HCT116 (cell line): ENCODE measurements around the gene VPS37B. TPM values are rescaled to one million over a fixed set of nuclear protein-coding genes. Genes with fewer than 3 reads are reported as not detected.

Experiments
- ATAC-seq: fragments of 200-7000 bp; cut with Tn5 transposase; 2 replicates; pipeline ENCODE4 v1.9.1; 2020; ENCODE audit warnings: mild to moderate bottlenecking, moderate library complexity
- BruUV-seq: library from RNA; stranded (reverse); fragments of 400-500 nt; replicated peaks from 2 replicates; lab custom pipeline; 2021; lab: Mats Ljungman, UMichigan
- CTCF ChIA-PET: fragments of 300-600 bp; sonication (Branson Sonifier 250); formaldehyde crosslinking; loops from one replicate; lab custom pipeline; 2021; ENCODE audit warnings: antibody characterized with exemption; lab: Charles Lee
- POLR2A ChIA-PET: fragments of 300-600, 350-600 bp; sonication (Branson Sonifier 250); formaldehyde crosslinking; loops from one replicate; lab custom pipeline; 2021; ENCODE audit warnings: antibody characterized with exemption; lab: Charles Lee
- RAD21 ChIA-PET, 2 experiments: fragments of 300-600 bp; sonication (Branson Sonifier 250); formaldehyde crosslinking; loops; one replicate each; lab custom pipeline; 2023; ENCODE audit warnings: low total read pairs in 2 of 2; ENCODE audit not compliant: uncharacterized antibody in 2 of 2, unreplicated experiment in 2 of 2, low non-redundant PET in 1 of 2; lab: Charles Lee
- DNase-seq: peaks from one replicate; pipeline ENCODE4 v3.0.0-alpha.2; 2010; ENCODE audit warnings: low read depth, low spot score
- H2AFZ ChIP-seq: fragments of 200-600 bp; shearing (Covaris generic), sonication (generic); 2 replicates; pipeline ENCODE4 v1.6.1; 2017; ENCODE audit warnings: low read depth, mixed run types, mixed read lengths, antibody characterized with exemption, low read length; ENCODE audit not compliant: poor library complexity, severe bottlenecking
- H3K27ac ChIP-seq: 2 replicates; pipeline ENCODE4 v1.5.1; 2012; ENCODE audit warnings: low read depth, low read length
- H3K27me3 ChIP-seq: fragments of 200-600 bp; sonication (generic); 2 replicates; pipeline ENCODE4 v1.6.1; 2016; ENCODE audit warnings: mixed run types, low read length, mixed read lengths; ENCODE audit not compliant: insufficient read depth
- H3K36me3 ChIP-seq, 2 experiments: fragments of 200-500 bp in 1 of 2; fragments of 200-600 bp in 1 of 2; sonication (Bioruptor generic) in 1 of 2; sonication (generic) in 1 of 2; 2 replicates each; pipeline versions ENCODE4 v1.5.1 to v1.6.1; 2014 to 2016; ENCODE audit warnings: low read length in 2 of 2, inconsistent platforms in 1 of 2, mixed read lengths in 1 of 2, mixed run types in 1 of 2; ENCODE audit not compliant: insufficient read depth in 2 of 2, control insufficient read depth in 1 of 2
- H3K4me1 ChIP-seq, 2 experiments: fragments of 200-600 bp in 1 of 2; sonication (generic) in 1 of 2; 2 replicates each; pipeline versions ENCODE4 v1.5.1 to v1.6.1; 2012 to 2017; ENCODE audit warnings: low read length in 2 of 2, inconsistent platforms in 1 of 2, mild to moderate bottlenecking in 1 of 2, mixed read lengths in 1 of 2, mixed run types in 1 of 2, moderate library complexity in 1 of 2; ENCODE audit not compliant: insufficient read depth in 2 of 2, control insufficient read depth in 1 of 2
- H3K4me2 ChIP-seq: fragments of 200-600 bp; sonication (generic); 2 replicates; pipeline ENCODE4 v1.6.1; 2017; ENCODE audit warnings: mixed run types, low read length, mixed read lengths
- H3K4me3 ChIP-seq, 2 experiments: fragments of 200-600 bp in 1 of 2; sonication (generic) in 1 of 2; replicated peaks in 1 of 2; 2 replicates each; pipeline ENCODE4 v1.5.1; 2011 to 2016; ENCODE audit warnings: low read length in 2 of 2, control low read depth in 1 of 2, low read depth in 1 of 2, mild to moderate bottlenecking in 1 of 2, mixed read lengths in 1 of 2, mixed run types in 1 of 2
- H3K79me2 ChIP-seq: fragments of 200-600 bp; sonication (generic); 2 replicates; pipeline ENCODE4 v1.6.1; 2017; ENCODE audit warnings: mild to moderate bottlenecking, mixed run types, low read length, moderate library complexity, mixed read lengths; ENCODE audit not compliant: insufficient read depth
- H3K9ac ChIP-seq: fragments of 200-600 bp; sonication (generic); 2 replicates; pipeline ENCODE4 v1.6.1; 2016; ENCODE audit warnings: low read length, mixed read lengths
- H3K9me2 ChIP-seq: fragments of 200-600 bp; sonication (generic), shearing (Covaris generic); 2 replicates; pipeline ENCODE4 v1.6.1; 2017; ENCODE audit warnings: mixed run types, mild to moderate bottlenecking, moderate library complexity; ENCODE audit not compliant: insufficient read depth
- H3K9me3 ChIP-seq, 2 experiments: fragments of 200-500 bp in 1 of 2; fragments of 200-600 bp in 1 of 2; sonication (Bioruptor generic) in 1 of 2; sonication (generic) in 1 of 2; 2 replicates each; pipeline ENCODE4 v1.6.1; 2014 to 2017; ENCODE audit warnings: low read length in 2 of 2, mixed read lengths in 2 of 2, inconsistent platforms in 1 of 2, low read depth in 1 of 2, mild to moderate bottlenecking in 1 of 2, mixed run types in 1 of 2, moderate library complexity in 1 of 2; ENCODE audit not compliant: control insufficient read depth in 1 of 2, insufficient read depth in 1 of 2
- H4K20me1 ChIP-seq: fragments of 200-600 bp; sonication (generic), shearing (Covaris generic); 2 replicates; pipeline ENCODE4 v1.6.1; 2017; ENCODE audit warnings: mixed run types, mild to moderate bottlenecking, moderate library complexity; ENCODE audit not compliant: insufficient read depth
- ATF3 ChIP-seq: IDR thresholded peaks from 2 replicates; pipeline ENCODE4 v1.6.1; 2012
- CBX3 ChIP-seq: IDR thresholded peaks from 2 replicates; pipeline ENCODE4 v1.6.1; 2012; ENCODE audit warnings: low read depth
- CEBPB ChIP-seq: IDR thresholded peaks from 2 replicates; pipeline ENCODE4 v1.6.1; 2012; ENCODE audit warnings: low read depth
- CTCF ChIP-seq, 3 experiments: fragments of 200-600 bp in 1 of 3; sonication (generic) in 1 of 3; IDR thresholded peaks in 2 of 3; conservative IDR thresholded peaks in 1 of 3; 2 replicates each; pipeline ENCODE4 v1.5.1; 2012 to 2017; ENCODE audit warnings: low read depth in 2 of 3, low read length in 2 of 3, antibody characterized with exemption in 1 of 3, borderline replicate concordance in 1 of 3, control low read depth in 1 of 3, mild to moderate bottlenecking in 1 of 3, mixed read lengths in 1 of 3, mixed run types in 1 of 3, moderate library complexity in 1 of 3; ENCODE audit not compliant: insufficient read depth in 1 of 3
- EGR1 ChIP-seq: IDR thresholded peaks from 2 replicates; pipeline ENCODE4 v1.6.1; 2012; ENCODE audit warnings: low read depth
- EZH2phosphoT487 ChIP-seq: fragments of 200-600 bp; IDR thresholded peaks from 2 replicates; pipeline ENCODE4 v1.6.1; 2018; ENCODE audit warnings: antibody characterized with exemption, borderline replicate concordance
- FOSL1 ChIP-seq: IDR thresholded peaks from 2 replicates; pipeline ENCODE4 v1.6.1; 2012; ENCODE audit warnings: low read depth
- JUND ChIP-seq: IDR thresholded peaks from 2 replicates; pipeline ENCODE4 v1.6.1; 2012
- POLR2A ChIP-seq: IDR thresholded peaks from 2 replicates; pipeline ENCODE4 v1.7.0; 2011; ENCODE audit warnings: borderline replicate concordance; ENCODE audit not compliant: insufficient read depth, insufficient read length; ENCODE audit errors: extremely low read depth
- SIN3A ChIP-seq: IDR thresholded peaks from 2 replicates; pipeline ENCODE4 v1.6.1; 2012; ENCODE audit warnings: low read depth
- SP1 ChIP-seq: IDR thresholded peaks from 2 replicates; pipeline ENCODE4 v1.6.1; 2012; ENCODE audit warnings: low read depth
- SRF ChIP-seq: IDR thresholded peaks from 2 replicates; pipeline ENCODE4 v1.6.1; 2012; ENCODE audit warnings: low read depth
- TCF7L2 ChIP-seq: IDR thresholded peaks from 2 replicates; pipeline ENCODE4 v1.7.0; 2011; ENCODE audit warnings: borderline replicate concordance, inconsistent platforms; ENCODE audit not compliant: insufficient read depth, insufficient read length; ENCODE audit errors: extremely low read depth
- YY1 ChIP-seq: IDR thresholded peaks from 2 replicates; pipeline ENCODE4 v1.6.1; 2011; ENCODE audit warnings: low read length, low read depth, moderate library complexity, mild to moderate bottlenecking; ENCODE audit not compliant: insufficient replicate concordance; ENCODE audit errors: extremely low read depth
- ZBTB33 ChIP-seq: IDR thresholded peaks from 2 replicates; pipeline ENCODE4 v1.6.1; 2011; ENCODE audit warnings: mild to moderate bottlenecking, low read length, moderate library complexity; ENCODE audit not compliant: insufficient replicate concordance; ENCODE audit errors: extremely low read depth
- intact Hi-C: fragments of 100-400 bp; cut with micrococcal nuclease; formaldehyde crosslinking; loops from 2 replicates; pipeline ENCODE4 v1.10.0; 2022
- total RNA-seq: library from RNA; stranded (reverse); gene quantifications from one replicate; pipeline ENCODE4 v1.2.1, GENCODE V29; 2021; ENCODE audit not compliant: unreplicated experiment
- TF ChIP-seq, protein P1 (sequence below): IDR thresholded peaks from 2 replicates; pipeline ENCODE4 v1.6.1; 2012; ENCODE audit warnings: low read depth
- TF ChIP-seq, protein P2 (sequence below): IDR thresholded peaks from 2 replicates; pipeline ENCODE4 v1.6.1; 2012

VPS37B gene
- total RNA-seq, 1 experiment from 2014 or later: 55.0 TPM

DNA sequence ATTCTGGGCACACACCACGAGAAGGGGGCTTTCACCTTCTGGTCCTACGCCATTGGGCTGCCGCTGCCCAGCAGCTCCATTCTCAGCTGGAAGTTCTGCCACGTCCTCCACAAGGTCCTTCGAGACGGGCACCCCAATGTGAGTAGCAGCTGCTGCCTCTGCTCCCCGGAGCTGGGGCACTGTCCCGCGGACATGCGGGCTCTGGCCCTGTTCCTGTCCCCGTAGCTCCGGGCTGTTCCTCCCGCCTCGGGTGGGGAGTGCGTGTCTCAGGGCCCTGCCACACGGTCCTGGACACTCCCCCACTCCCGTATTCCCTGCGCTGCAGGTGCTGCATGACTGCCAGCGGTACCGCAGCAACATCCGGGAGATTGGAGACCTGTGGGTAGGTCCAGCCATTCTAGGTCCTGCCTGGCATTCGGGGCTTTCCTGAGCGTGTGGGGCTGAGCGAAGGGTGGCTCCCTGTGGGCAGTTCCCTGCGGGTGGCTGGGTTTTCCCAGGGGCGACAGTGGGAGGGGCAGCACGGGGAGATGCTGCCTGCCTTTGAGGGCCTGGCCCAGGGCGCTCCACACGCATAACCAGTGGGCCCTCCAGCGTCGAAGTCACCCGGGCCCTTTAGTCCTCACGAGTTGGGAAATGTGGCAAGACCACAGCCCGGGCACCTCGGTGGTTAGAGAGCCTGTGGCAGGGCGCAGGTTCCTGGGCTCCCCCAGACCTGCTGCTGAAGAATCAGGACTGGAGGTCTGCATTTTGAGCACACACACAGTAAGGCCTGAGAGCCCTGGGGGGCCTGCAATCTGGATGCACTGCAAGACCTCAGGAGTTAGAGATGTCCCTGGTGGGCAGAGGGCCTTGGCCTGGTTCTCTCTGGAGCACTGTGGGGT lies 47.2 kb downstream of the VPS37B start:
- Histone ChIP-seq H2AFZ (no peak overlapping the region), H3K27ac (no peak overlapping the region), H4K20me1 (no peaks in the 10 kb centered on the region), H3K9ac (no peak overlapping the region), H3K79me2 (peaks cover 34% of the 10 kb centered on the region), H3K4me3 (no peak overlapping the region), H3K4me2 (no peak overlapping the region), H3K27me3 (no peaks in the 10 kb centered on the region), H3K9me2 (no peaks in the 10 kb centered on the region), H3K36me3 (peaks cover 0 to 4% of the 10 kb centered on the region in 2 experiments; a peak in 3 of 4 replicates), H3K9me3 (no peaks in the 10 kb centered on the region), H3K4me1 (no peaks in the 10 kb centered on the region)
- CTCF ChIA-PET: no interaction called here
- RAD21 ChIA-PET: no interaction called here
- POLR2A ChIA-PET: interaction anchor here (0.5 kb wide), 1 partner anchor 121 kb away, joined by 3 read pairs; no protein-coding TSS in a partner anchor
- DNase-seq (no peak), ATAC-seq (no peak)
- intact Hi-C loops: no loop called here
- TF ChIP-seq SP1: no peak
- no peak for TF ChIP-seq SIN3A
- TF ChIP-seq EZH2phosphoT487: no peak
- TF ChIP-seq TCF7L2: no peak
- no peak for TF ChIP-seq CEBPB
- TF ChIP-seq, protein P1, sequence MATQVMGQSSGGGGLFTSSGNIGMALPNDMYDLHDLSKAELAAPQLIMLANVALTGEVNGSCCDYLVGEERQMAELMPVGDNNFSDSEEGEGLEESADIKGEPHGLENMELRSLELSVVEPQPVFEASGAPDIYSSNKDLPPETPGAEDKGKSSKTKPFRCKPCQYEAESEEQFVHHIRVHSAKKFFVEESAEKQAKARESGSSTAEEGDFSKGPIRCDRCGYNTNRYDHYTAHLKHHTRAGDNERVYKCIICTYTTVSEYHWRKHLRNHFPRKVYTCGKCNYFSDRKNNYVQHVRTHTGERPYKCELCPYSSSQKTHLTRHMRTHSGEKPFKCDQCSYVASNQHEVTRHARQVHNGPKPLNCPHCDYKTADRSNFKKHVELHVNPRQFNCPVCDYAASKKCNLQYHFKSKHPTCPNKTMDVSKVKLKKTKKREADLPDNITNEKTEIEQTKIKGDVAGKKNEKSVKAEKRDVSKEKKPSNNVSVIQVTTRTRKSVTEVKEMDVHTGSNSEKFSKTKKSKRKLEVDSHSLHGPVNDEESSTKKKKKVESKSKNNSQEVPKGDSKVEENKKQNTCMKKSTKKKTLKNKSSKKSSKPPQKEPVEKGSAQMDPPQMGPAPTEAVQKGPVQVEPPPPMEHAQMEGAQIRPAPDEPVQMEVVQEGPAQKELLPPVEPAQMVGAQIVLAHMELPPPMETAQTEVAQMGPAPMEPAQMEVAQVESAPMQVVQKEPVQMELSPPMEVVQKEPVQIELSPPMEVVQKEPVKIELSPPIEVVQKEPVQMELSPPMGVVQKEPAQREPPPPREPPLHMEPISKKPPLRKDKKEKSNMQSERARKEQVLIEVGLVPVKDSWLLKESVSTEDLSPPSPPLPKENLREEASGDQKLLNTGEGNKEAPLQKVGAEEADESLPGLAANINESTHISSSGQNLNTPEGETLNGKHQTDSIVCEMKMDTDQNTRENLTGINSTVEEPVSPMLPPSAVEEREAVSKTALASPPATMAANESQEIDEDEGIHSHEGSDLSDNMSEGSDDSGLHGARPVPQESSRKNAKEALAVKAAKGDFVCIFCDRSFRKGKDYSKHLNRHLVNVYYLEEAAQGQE: no peak
- TF ChIP-seq, protein P2, sequence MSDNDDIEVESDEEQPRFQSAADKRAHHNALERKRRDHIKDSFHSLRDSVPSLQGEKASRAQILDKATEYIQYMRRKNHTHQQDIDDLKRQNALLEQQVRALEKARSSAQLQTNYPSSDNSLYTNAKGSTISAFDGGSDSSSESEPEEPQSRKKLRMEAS: no peak
- no peak for TF ChIP-seq EGR1
- no peak for TF ChIP-seq JUND
- no peak for TF ChIP-seq CTCF (IDR thresholded peaks at IDR 0.05 in 2 of 3, conservative IDR thresholded peaks at IDR 0.05 in 1 of 3; ENCODE audit: borderline replicate concordance in 1 of 3, insufficient read depth in 1 of 3, low read depth in 2 of 3, low read length in 2 of 3)
- no peak for TF ChIP-seq ZBTB33
- no peak for TF ChIP-seq SRF
- TF ChIP-seq ATF3: no peak
- TF ChIP-seq POLR2A: no peak
- TF ChIP-seq YY1: no peak
- TF ChIP-seq FOSL1: no peak
- TF ChIP-seq CBX3: no peak
- BruUV-seq: no TSS peak
